Measurements from ENCODE around the gene LRRC41.

The LRRC41 gene

GRCh38 chr1:46315669-46316403, 12.4 kb upstream of the LRRC41 start:
- peaks cover 34% of the 10 kb centered on the region for H3K36me3 ChIP-seq (ENCODE audit: low read length)
- TF ChIP-seq EZH2phosphoT487 (conservative IDR thresholded peaks at IDR 0.05; ENCODE audit: low read length), result no peak
- TF ChIP-seq, protein P1, sequence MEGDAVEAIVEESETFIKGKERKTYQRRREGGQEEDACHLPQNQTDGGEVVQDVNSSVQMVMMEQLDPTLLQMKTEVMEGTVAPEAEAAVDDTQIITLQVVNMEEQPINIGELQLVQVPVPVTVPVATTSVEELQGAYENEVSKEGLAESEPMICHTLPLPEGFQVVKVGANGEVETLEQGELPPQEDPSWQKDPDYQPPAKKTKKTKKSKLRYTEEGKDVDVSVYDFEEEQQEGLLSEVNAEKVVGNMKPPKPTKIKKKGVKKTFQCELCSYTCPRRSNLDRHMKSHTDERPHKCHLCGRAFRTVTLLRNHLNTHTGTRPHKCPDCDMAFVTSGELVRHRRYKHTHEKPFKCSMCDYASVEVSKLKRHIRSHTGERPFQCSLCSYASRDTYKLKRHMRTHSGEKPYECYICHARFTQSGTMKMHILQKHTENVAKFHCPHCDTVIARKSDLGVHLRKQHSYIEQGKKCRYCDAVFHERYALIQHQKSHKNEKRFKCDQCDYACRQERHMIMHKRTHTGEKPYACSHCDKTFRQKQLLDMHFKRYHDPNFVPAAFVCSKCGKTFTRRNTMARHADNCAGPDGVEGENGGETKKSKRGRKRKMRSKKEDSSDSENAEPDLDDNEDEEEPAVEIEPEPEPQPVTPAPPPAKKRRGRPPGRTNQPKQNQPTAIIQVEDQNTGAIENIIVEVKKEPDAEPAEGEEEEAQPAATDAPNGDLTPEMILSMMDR (IDR thresholded peaks at IDR 0.05; ENCODE audit: insufficient read depth, low read length, poor library complexity, severe bottlenecking), result no peak

DNA sequence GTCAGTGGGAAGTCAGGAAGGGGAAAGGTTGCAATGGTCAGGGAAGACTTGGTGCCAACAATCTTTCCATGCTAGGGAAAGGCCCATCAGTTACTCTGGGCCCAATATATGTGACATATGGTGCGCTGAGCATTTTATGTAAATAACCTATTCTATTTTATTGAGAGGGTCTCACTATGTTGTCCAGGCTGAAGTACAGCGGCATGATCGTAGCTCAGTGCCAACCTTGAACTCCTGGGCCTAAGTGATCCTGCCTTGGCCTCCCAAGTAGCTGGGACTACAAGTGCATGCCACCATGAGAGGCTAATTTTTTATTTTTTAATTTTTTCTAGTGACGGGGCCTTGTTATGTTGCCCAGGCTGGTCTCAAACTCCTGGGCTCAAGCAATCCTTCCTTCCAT, 6.9 kb upstream of the LRRC41 start:
- H2AFZ ChIP-seq (ENCODE audit: low read depth, low read length, severe bottlenecking), result no peak overlapping the region
- TF ChIP-seq EZH2phosphoT487 (conservative IDR thresholded peaks at IDR 0.05; ENCODE audit: low read length), result no peak
- TF ChIP-seq, protein P1 (IDR thresholded peaks at IDR 0.05; ENCODE audit: insufficient read depth, low read length, poor library complexity, severe bottlenecking), result no peak
- peaks cover 50% of the 10 kb centered on the region for H3K79me2 ChIP-seq (ENCODE audit: insufficient read depth, low read length)
- no peaks in the 10 kb centered on the region for H3K9me3 ChIP-seq (ENCODE audit: insufficient read depth, low read length)
- no peaks in the 10 kb centered on the region for H3K9me2 ChIP-seq (replicated peaks; ENCODE audit: insufficient read depth, low read length)
- H3K4me2 ChIP-seq (ENCODE audit: low read depth, low read length, poor library complexity, severe bottlenecking), result no peak overlapping the region
- no peak overlapping the region for H3K27ac ChIP-seq (ENCODE audit: low read depth, low read length)
- peaks cover 17% of the 10 kb centered on the region for H3F3A ChIP-seq (ENCODE audit: insufficient read depth)
- no peak overlapping the region for H3K9ac ChIP-seq (ENCODE audit: low read length)
- peaks cover 15% of the 10 kb centered on the region; the same call in 1 of the 2 replicates for H4K20me1 ChIP-seq (ENCODE audit: low read depth, low read length)
- no peaks in the 10 kb centered on the region for H3K27me3 ChIP-seq (ENCODE audit: low read length)
- H3K4me3 ChIP-seq (ENCODE audit: insufficient read depth, low read length, poor library complexity, severe bottlenecking), result no peak overlapping the region
- H3K36me3 ChIP-seq (ENCODE audit: low read length), result peaks cover 44% of the 10 kb centered on the region

More at GRCh38 chr1:46315669-46316403, 12.4 kb upstream of the LRRC41 start:
- Histone ChIP-seq H3K9me2 (replicated peaks; ENCODE audit: insufficient read depth, low read length) (no peaks in the 10 kb centered on the region), H3K9me3 (ENCODE audit: insufficient read depth, low read length) (no peaks in the 10 kb centered on the region), H3K27me3 (ENCODE audit: low read length) (no peaks in the 10 kb centered on the region), H3K79me2 (ENCODE audit: insufficient read depth, low read length) (no peaks in the 10 kb centered on the region), H2AFZ (ENCODE audit: low read depth, low read length, severe bottlenecking) (no peak overlapping the region), H3K9ac (ENCODE audit: low read length) (no peak overlapping the region), H4K20me1 (ENCODE audit: low read depth, low read length) (no peaks in the 10 kb centered on the region; the same call in 1 of the 2 replicates), H3K4me2 (ENCODE audit: low read depth, low read length, poor library complexity, severe bottlenecking) (no peak overlapping the region), H3F3A (ENCODE audit: insufficient read depth) (peaks cover 31% of the 10 kb centered on the region), H3K27ac (ENCODE audit: low read depth, low read length) (0 out of 2 replicates have a peak overlapping the region, but pooled peaks have one; percentile 15), H3K4me3 (ENCODE audit: insufficient read depth, low read length, poor library complexity, severe bottlenecking) (no peak overlapping the region)

- Histone ChIP-seq H2AFZ (ENCODE audit: low read depth, low read length, severe bottlenecking) (no peak overlapping the region), H3K4me3 (ENCODE audit: insufficient read depth, low read length, poor library complexity, severe bottlenecking) (no peak overlapping the region), H3K27ac (ENCODE audit: low read depth, low read length) (no peak overlapping the region), H3F3A (ENCODE audit: insufficient read depth) (peaks cover 14% of the 10 kb centered on the region), H3K27me3 (ENCODE audit: low read length) (no peaks in the 10 kb centered on the region), H3K9me2 (replicated peaks; ENCODE audit: insufficient read depth, low read length) (no peaks in the 10 kb centered on the region), H3K79me2 (ENCODE audit: insufficient read depth, low read length) (peaks cover 57% of the 10 kb centered on the region), H3K9ac (ENCODE audit: low read length) (no peak overlapping the region), H4K20me1 (ENCODE audit: low read depth, low read length) (peaks cover 15% of the 10 kb centered on the region; the same call in 1 of the 2 replicates), H3K9me3 (ENCODE audit: insufficient read depth, low read length) (no peaks in the 10 kb centered on the region), H3K4me2 (ENCODE audit: low read depth, low read length, poor library complexity, severe bottlenecking) (no peak overlapping the region), H3K36me3 (ENCODE audit: low read length) (peaks cover 46% of the 10 kb centered on the region)
- TF ChIP-seq, protein P1 (IDR thresholded peaks at IDR 0.05; ENCODE audit: insufficient read depth, low read length, poor library complexity, severe bottlenecking), result no peak
- no peak for TF ChIP-seq EZH2phosphoT487 (conservative IDR thresholded peaks at IDR 0.05; ENCODE audit: low read length)
These were observed 6.2 kb upstream of the LRRC41 start for GRCh38 chr1:46309401-46310159.
